ENCODE data around the gene SNCB.

GRCh38 chr5:176579323-176579722, 51.0 kb downstream of the SNCB start:
- TF ChIP-seq CTCF (IDR thresholded peaks at IDR 0.05 in 2 of 3, conservative IDR thresholded peaks at IDR 0.05 in 1 of 3; ENCODE audit: borderline replicate concordance in 1 of 3, insufficient read depth in 1 of 3, low read depth in 2 of 3, low read length in 2 of 3) = no peak
- no peak for TF ChIP-seq REST (IDR thresholded peaks at IDR 0.05; ENCODE audit: low read depth)
- TF ChIP-seq POLR2AphosphoS5 (IDR thresholded peaks at IDR 0.05; ENCODE audit: low read depth, low read length) = no peak
- TF ChIP-seq JUND (IDR thresholded peaks at IDR 0.05) = no peak
- no peak for TF ChIP-seq FOSL1 (IDR thresholded peaks at IDR 0.05; ENCODE audit: low read depth)
- TF ChIP-seq POLR2A (IDR thresholded peaks at IDR 0.05; ENCODE audit: borderline replicate concordance, extremely low read depth, insufficient read depth, insufficient read length) = no peak
- no peak for TF ChIP-seq ZFX (IDR thresholded peaks at IDR 0.05)

Measured in HCT116 (cell line).